ENCODE measurements around the gene NSUN4.
"Not testable (repeated sequence)": the region's sequence is repeated elsewhere in the genome, so short reads cannot be mapped to it uniquely, and the experiment has no call there.

NSUN4 gene

DNA sequence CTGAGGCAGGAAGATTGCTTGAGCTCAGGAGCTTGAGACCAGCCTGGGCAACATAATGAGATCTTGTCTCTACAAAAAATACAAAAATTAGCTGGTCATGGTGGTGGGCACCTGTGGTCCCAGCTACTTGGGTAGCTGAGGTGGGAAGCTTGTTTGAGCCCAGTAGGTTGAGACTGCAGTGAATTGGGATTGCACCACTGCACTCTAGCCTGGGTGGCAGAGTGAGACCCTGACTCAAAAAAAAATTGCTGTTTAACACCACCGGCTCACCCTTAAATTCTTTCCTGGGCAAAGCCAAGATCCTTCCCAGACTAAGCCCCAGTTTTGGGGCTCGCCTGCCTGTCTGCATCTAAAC, 6.6 kb upstream of the NSUN4 start:
- Histone ChIP-seq H3K27ac (ENCODE audit: low read length) (no peak overlapping the region), H3K9ac (ENCODE audit: low read depth, low read length) (no peak overlapping the region), H3K4me3 (ENCODE audit: low read depth in 1 of 2, low read length in 2 of 2) (no peak overlapping the region), H3K36me3 (ENCODE audit: insufficient read depth, low read length) (no peaks in the 10 kb centered on the region), H3K79me2 (ENCODE audit: insufficient read depth, low read length) (no peaks in the 10 kb centered on the region), H3K27me3 (ENCODE audit: insufficient read depth, low read length, poor library complexity) (no peaks in the 10 kb centered on the region), H3K9me3 (ENCODE audit: insufficient read depth, low read length, severe bottlenecking) (no peaks in the 10 kb centered on the region), H3K4me2 (ENCODE audit: insufficient read depth, low read length) (no peak overlapping the region), H3K4me1 (ENCODE audit: insufficient read depth, low read length) (peaks cover 2% of the 10 kb centered on the region; the same call in 1 of the 2 replicates), H4K20me1 (ENCODE audit: insufficient read depth, low read length) (no peaks in the 10 kb centered on the region), H2AFZ (ENCODE audit: low read depth, low read length) (no peak overlapping the region)
- TF ChIP-seq CTCF (IDR thresholded peaks at IDR 0.05; ENCODE audit: borderline replicate concordance, extremely low read depth, low read length, poor library complexity, severe bottlenecking) = no peak
- no peak for TF ChIP-seq EZH2 (IDR thresholded peaks at IDR 0.05; ENCODE audit: borderline replicate concordance, low read depth, low read length, severe bottlenecking)
- ATAC-seq (ENCODE audit: insufficient read depth, low read depth) (no peak), DNase-seq (no peak)

- H3K36me3 ChIP-seq (ENCODE audit: insufficient read depth, low read length) = no peaks in the 10 kb centered on the region
Observed at GRCh38 chr1:46335081-46335480, 5.5 kb upstream of the NSUN4 start.

DNA sequence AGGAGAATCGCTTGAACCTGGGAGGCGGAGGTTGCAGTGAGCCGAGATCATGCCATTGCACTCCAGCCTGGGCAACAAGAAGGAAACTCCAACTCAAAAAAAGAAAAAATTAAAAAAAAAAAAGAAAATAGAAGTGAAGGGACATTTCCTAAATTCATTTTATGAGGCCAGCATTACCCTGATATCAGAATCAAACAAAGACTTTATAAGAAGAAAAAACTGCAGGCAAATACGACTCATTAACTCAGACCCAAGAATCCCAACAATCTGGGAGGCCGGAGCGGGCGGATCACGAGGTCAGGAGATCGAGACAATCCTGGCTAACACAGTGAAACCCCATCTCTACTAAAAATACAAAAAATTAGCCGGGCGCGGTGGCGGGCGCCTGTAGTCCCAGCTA, 3.2 kb upstream of the NSUN4 start:
- H3K79me2 ChIP-seq (ENCODE audit: insufficient read depth, low read length) = peaks cover 29% of the 10 kb centered on the region
- peaks cover 12% of the 10 kb centered on the region for H4K20me1 ChIP-seq (ENCODE audit: insufficient read depth, low read length)
- H3K4me1 ChIP-seq (ENCODE audit: insufficient read depth, low read length) = peaks cover 30% of the 10 kb centered on the region
- DNase-seq; H2AFZ ChIP-seq (ENCODE audit: low read depth, low read length); H3K27me3 ChIP-seq (ENCODE audit: insufficient read depth, low read length, poor library complexity); ATAC-seq (ENCODE audit: insufficient read depth, low read depth); H3K4me2 ChIP-seq (ENCODE audit: insufficient read depth, low read length); H3K27ac ChIP-seq (ENCODE audit: low read length); H3K9me3 ChIP-seq (ENCODE audit: insufficient read depth, low read length, severe bottlenecking); H3K4me3 ChIP-seq (ENCODE audit: low read depth in 1 of 2, low read length in 2 of 2); H3K9ac ChIP-seq (ENCODE audit: low read depth, low read length): not testable (repeated sequence)
- peaks cover 10% of the 10 kb centered on the region for H3K36me3 ChIP-seq (ENCODE audit: insufficient read depth, low read length)

More at GRCh38 chr1:46335081-46335480, 5.5 kb upstream of the NSUN4 start:
- H3K4me1 ChIP-seq (ENCODE audit: insufficient read depth, low read length) = peaks cover 11% of the 10 kb centered on the region
- no peaks in the 10 kb centered on the region for H3K27me3 ChIP-seq (ENCODE audit: insufficient read depth, low read length, poor library complexity)
- peaks cover 6% of the 10 kb centered on the region for H3K79me2 ChIP-seq (ENCODE audit: insufficient read depth, low read length)
- no peak for TF ChIP-seq CTCF (IDR thresholded peaks at IDR 0.05; ENCODE audit: borderline replicate concordance, extremely low read depth, low read length, poor library complexity, severe bottlenecking)
- no peak for TF ChIP-seq EZH2 (IDR thresholded peaks at IDR 0.05; ENCODE audit: borderline replicate concordance, low read depth, low read length, severe bottlenecking)
- DNase-seq = no peak
- no peak for ATAC-seq (ENCODE audit: insufficient read depth, low read depth)
- no peak overlapping the region for H2AFZ ChIP-seq (ENCODE audit: low read depth, low read length)
- no peak overlapping the region for H3K4me3 ChIP-seq (ENCODE audit: low read depth in 1 of 2, low read length in 2 of 2)
- H3K9me3 ChIP-seq (ENCODE audit: insufficient read depth, low read length, severe bottlenecking) = no peaks in the 10 kb centered on the region
- H4K20me1 ChIP-seq (ENCODE audit: insufficient read depth, low read length) = no peaks in the 10 kb centered on the region
- H3K27ac ChIP-seq (ENCODE audit: low read length) = no peak overlapping the region
- H3K4me2 ChIP-seq (ENCODE audit: insufficient read depth, low read length) = no peak overlapping the region
- no peak overlapping the region for H3K9ac ChIP-seq (ENCODE audit: low read depth, low read length)

GRCh38 chr1:46341222-46342083, 846 bp downstream of the NSUN4 start:
- Histone ChIP-seq H3K36me3 (ENCODE audit: insufficient read depth, low read length) (peaks cover 43% of the 10 kb centered on the region), H3K27me3 (ENCODE audit: insufficient read depth, low read length, poor library complexity) (no peaks in the 10 kb centered on the region), H3K4me1 (ENCODE audit: insufficient read depth, low read length) (peaks cover 42% of the 10 kb centered on the region), H2AFZ (ENCODE audit: low read depth, low read length) (peak overlapping the region; percentile 96), H3K4me3 (ENCODE audit: low read depth in 1 of 2, low read length in 2 of 2) (peak overlapping the region; percentile 82 to 87; a peak in 3 of 4 replicates), H4K20me1 (ENCODE audit: insufficient read depth, low read length) (peaks cover 33% of the 10 kb centered on the region), H3K4me2 (ENCODE audit: insufficient read depth, low read length) (peak overlapping the region; percentile 99), H3K9ac (ENCODE audit: low read depth, low read length) (peak overlapping the region; percentile 93), H3K27ac (ENCODE audit: low read length) (peak overlapping the region; percentile 99), H3K9me3 (ENCODE audit: insufficient read depth, low read length, severe bottlenecking) (no peaks in the 10 kb centered on the region), H3K79me2 (ENCODE audit: insufficient read depth, low read length) (peaks cover 50% of the 10 kb centered on the region)
- DNase-seq (no peak), ATAC-seq (ENCODE audit: insufficient read depth, low read depth) (no peak)
- TF ChIP-seq CTCF (IDR thresholded peaks at IDR 0.05; ENCODE audit: borderline replicate concordance, extremely low read depth, low read length, poor library complexity, severe bottlenecking) (no peak), EZH2 (IDR thresholded peaks at IDR 0.05; ENCODE audit: borderline replicate concordance, low read depth, low read length, severe bottlenecking) (no peak)

Measured in DND-41 (cell line).